ENCODE results near the gene ABCG1. TPM values are rescaled to one million over a fixed set of nuclear protein-coding genes. Genes with fewer than 3 reads are reported as not detected.

ABCG1 gene
- total RNA-seq, 1 donor from 2014 or later: 10.2 TPM

- DNase-seq (ENCODE audit: low spot score): no peak
- Mint-ChIP-seq H3K9me3 (no peaks in the 10 kb centered on the region), H3K4me1 (ENCODE audit: low read depth) (no peaks in the 10 kb centered on the region), H3K27ac (no peak overlapping the region), H3K36me3 (ENCODE audit: low read depth) (no peaks in the 10 kb centered on the region), H3K4me3 (no peak overlapping the region), H3K27me3 (ENCODE audit: insufficient read depth) (peaks cover 37% of the 10 kb centered on the region)
- intact Hi-C loops (cut with micrococcal nuclease): no loop called here
Observed at GRCh38 chr21:42324896-42325295, 106.0 kb downstream of the ABCG1 start.

DNA sequence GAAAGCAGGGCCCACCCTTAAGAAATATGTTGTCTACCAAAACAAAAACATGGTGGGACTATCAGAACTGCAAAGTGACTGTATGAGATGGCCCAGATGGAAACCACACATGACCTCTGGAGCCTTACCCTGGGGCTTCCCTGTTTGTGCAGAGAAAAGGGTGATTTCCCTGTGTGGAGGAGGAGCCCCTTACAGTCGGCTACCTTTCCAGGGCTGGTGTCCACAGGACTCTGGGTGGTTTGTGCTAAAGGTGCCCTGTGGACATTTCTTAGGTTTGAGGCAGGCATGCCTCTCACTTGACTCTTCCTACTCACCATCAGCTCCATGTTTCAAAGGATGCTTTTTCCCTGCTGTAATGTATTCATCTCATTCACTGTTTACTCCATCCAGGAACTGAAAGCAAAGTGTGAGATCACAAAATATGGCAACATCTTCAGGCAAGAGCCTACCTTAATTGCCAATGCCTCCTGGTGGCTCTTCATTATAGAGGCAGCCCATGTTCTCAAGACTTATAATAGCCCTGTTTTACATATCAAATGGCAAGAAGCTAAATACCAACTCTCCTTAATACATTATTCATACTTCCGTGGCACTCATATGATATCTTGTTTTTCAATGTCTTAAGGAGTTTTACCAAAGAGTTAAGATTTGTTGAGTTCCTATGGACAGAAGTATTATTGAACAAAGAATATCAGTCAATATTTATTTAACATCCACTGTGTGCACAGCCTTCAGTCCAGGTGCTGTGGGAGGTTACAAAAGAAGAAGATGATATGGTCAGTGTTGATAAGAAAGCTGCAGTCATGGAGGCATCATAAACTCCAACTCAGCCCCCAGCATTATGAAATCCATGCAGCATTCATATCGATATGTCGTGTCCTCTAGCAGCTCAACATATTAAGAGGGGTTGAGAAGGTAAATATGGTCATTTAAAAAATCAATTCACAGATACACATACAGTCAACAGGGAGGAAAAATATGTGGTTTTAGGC is 111.7 kb downstream of the ABCG1 start:
- H3K4me3 Mint-ChIP-seq: no peak overlapping the region
- H3K4me1 Mint-ChIP-seq (ENCODE audit: low read depth): no peaks in the 10 kb centered on the region
- H3K9me3 Mint-ChIP-seq: peaks cover 18% of the 10 kb centered on the region
- H3K27ac Mint-ChIP-seq: no peak overlapping the region
- DNase-seq (ENCODE audit: low spot score): no peak
- peaks cover 47% of the 10 kb centered on the region for H3K27me3 Mint-ChIP-seq (ENCODE audit: insufficient read depth)
- intact Hi-C loops (cut with micrococcal nuclease): no loop called here
- H3K36me3 Mint-ChIP-seq (ENCODE audit: low read depth): peaks cover 2% of the 10 kb centered on the region

DNA sequence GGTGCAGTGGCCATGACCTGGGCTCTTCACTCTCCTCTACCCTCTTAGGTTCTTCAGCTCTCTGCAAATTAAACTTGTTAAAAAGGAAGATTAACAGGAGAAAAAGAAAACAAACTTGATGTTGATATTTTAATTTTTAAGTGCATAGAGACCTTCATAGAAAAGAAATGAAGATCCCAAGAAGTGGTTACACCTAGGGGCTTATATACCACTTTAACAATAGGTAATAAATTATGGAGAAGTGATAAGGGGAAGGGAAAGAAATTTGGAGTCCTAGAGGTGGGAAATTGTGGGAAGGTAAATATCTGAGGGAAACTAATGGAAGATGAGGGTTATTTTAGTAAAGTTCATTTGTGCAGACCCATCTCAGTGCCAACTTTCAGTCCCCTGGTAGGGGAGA is 112.7 kb downstream of the ABCG1 start:
- Mint-ChIP-seq H3K27me3 (ENCODE audit: insufficient read depth) (peaks cover 48% of the 10 kb centered on the region), H3K4me1 (ENCODE audit: low read depth) (no peaks in the 10 kb centered on the region), H3K27ac (no peak overlapping the region), H3K4me3 (no peak overlapping the region), H3K36me3 (ENCODE audit: low read depth) (peaks cover 2% of the 10 kb centered on the region), H3K9me3 (peaks cover 18% of the 10 kb centered on the region)
- intact Hi-C loops (cut with micrococcal nuclease): no loop called here
- DNase-seq (ENCODE audit: low spot score): no peak

- Mint-ChIP-seq H3K9me3 (peaks cover 24% of the 10 kb centered on the region), H3K36me3 (ENCODE audit: low read depth) (peaks cover 2% of the 10 kb centered on the region), H3K4me1 (ENCODE audit: low read depth) (peaks cover 7% of the 10 kb centered on the region), H3K27ac (no peak overlapping the region), H3K27me3 (ENCODE audit: insufficient read depth) (peaks cover 51% of the 10 kb centered on the region), H3K4me3 (no peak overlapping the region)
- no peak for DNase-seq (ENCODE audit: low spot score)
- intact Hi-C loops (cut with micrococcal nuclease): no loop called here
Observed at GRCh38 chr21:42332557-42333317, 113.8 kb downstream of the ABCG1 start.

- no peak for DNase-seq (ENCODE audit: low spot score)
- H3K4me3 Mint-ChIP-seq: no peak overlapping the region
- H3K4me1 Mint-ChIP-seq (ENCODE audit: low read depth): peaks cover 12% of the 10 kb centered on the region
- peaks cover 2% of the 10 kb centered on the region for H3K36me3 Mint-ChIP-seq (ENCODE audit: low read depth)
- H3K27ac Mint-ChIP-seq: no peak overlapping the region
- peaks cover 19% of the 10 kb centered on the region for H3K9me3 Mint-ChIP-seq
- peaks cover 35% of the 10 kb centered on the region for H3K27me3 Mint-ChIP-seq (ENCODE audit: insufficient read depth)
- intact Hi-C loops (cut with micrococcal nuclease): loop anchor here (5.0 kb wide), 3 partner anchors 56 to 191 kb away; no protein-coding TSS in a partner anchor
Observed at GRCh38 chr21:42336054-42336453, 117.1 kb downstream of the ABCG1 start.

- intact Hi-C loops (cut with micrococcal nuclease): loop anchor here (5.0 kb wide), 3 partner anchors 55 to 190 kb away; no protein-coding TSS in a partner anchor
- Mint-ChIP-seq H3K27me3 (ENCODE audit: insufficient read depth) (peaks cover 30% of the 10 kb centered on the region), H3K27ac (no peak overlapping the region), H3K9me3 (peaks cover 7% of the 10 kb centered on the region), H3K36me3 (ENCODE audit: low read depth) (no peaks in the 10 kb centered on the region), H3K4me1 (ENCODE audit: low read depth) (peaks cover 12% of the 10 kb centered on the region), H3K4me3 (no peak overlapping the region)
- no peak for DNase-seq (ENCODE audit: low spot score)
Observed at GRCh38 chr21:42337276-42337675, 118.3 kb downstream of the ABCG1 start.

GRCh38 chr21:42337830-42338728 is 119.1 kb downstream of the ABCG1 start:
- Mint-ChIP-seq H3K27me3 (ENCODE audit: insufficient read depth) (peaks cover 28% of the 10 kb centered on the region), H3K27ac (peak overlapping the region; percentile 15), H3K4me3 (no peak overlapping the region), H3K9me3 (peaks cover 7% of the 10 kb centered on the region), H3K4me1 (ENCODE audit: low read depth) (peaks cover 12% of the 10 kb centered on the region), H3K36me3 (ENCODE audit: low read depth) (no peaks in the 10 kb centered on the region)
- DNase-seq (ENCODE audit: low spot score): peak; percentile 66
- intact Hi-C loops (cut with micrococcal nuclease): loop anchor here (1.0 to 5.0 kb wide), 4 partner anchors 54 to 189 kb away; no protein-coding TSS in a partner anchor

DNA sequence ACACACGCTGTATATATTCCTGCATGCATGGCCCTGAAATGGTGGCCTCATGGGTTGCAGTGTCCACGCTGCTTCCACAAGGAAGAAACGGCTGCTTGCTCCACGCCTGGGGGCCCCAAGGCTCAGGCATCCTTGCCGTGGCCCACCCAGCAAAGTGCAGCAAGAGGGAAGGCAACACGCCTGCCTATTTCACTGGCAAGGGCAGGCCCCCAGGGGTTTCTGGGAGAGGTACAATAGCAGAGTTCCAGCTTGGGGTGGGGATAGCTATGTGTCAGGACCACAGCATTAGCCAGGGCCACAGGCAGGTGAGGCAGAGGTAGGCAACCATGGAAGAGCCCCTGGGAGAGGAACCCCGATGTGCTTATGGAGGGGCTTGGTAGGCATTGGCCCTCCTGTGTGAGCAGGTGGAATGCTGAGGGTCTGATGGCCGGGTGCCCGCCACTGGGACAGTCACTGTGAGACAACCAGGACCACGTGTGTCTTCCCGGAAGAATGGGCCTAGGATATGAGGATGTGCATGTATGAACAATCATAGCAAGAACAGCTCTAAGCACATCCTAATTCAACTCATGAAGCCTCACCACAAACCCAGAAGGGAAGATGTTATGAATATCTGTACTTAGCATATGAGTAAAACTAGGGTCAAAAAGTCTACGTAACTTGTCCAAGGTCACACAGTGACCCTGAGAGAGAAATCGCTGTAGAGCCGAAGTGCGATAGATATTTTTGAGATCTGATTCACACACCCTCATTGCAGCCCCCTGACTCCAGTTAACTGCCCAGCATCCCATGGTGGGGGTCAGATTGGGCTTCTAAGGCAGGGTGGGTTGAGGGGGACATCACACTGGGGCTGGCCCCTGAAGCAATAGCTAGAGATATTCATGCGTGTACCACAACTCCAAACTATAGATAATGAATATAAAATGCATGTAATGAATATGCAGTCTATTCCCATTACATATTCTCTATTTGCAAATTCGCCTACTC is 120.1 kb downstream of the ABCG1 start:
- intact Hi-C loops (cut with micrococcal nuclease): loop anchor here (1.0 to 5.0 kb wide), 4 partner anchors 53 to 188 kb away; no protein-coding TSS in a partner anchor
- DNase-seq (ENCODE audit: low spot score): no peak
- Mint-ChIP-seq H3K27me3 (ENCODE audit: insufficient read depth) (peaks cover 24% of the 10 kb centered on the region), H3K9me3 (peaks cover 7% of the 10 kb centered on the region), H3K27ac (no peak overlapping the region), H3K36me3 (ENCODE audit: low read depth) (no peaks in the 10 kb centered on the region), H3K4me3 (no peak overlapping the region), H3K4me1 (ENCODE audit: low read depth) (peaks cover 12% of the 10 kb centered on the region)

GRCh38 chr21:42340187-42341050 is 121.5 kb downstream of the ABCG1 start:
- Mint-ChIP-seq H3K27me3 (ENCODE audit: insufficient read depth) (peaks cover 15% of the 10 kb centered on the region), H3K4me1 (ENCODE audit: low read depth) (peaks cover 12% of the 10 kb centered on the region), H3K27ac (no peak overlapping the region), H3K4me3 (no peak overlapping the region), H3K9me3 (peaks cover 7% of the 10 kb centered on the region), H3K36me3 (ENCODE audit: low read depth) (no peaks in the 10 kb centered on the region)
- DNase-seq (ENCODE audit: low spot score): no peak
- intact Hi-C loops (cut with micrococcal nuclease): no loop called here

DNA sequence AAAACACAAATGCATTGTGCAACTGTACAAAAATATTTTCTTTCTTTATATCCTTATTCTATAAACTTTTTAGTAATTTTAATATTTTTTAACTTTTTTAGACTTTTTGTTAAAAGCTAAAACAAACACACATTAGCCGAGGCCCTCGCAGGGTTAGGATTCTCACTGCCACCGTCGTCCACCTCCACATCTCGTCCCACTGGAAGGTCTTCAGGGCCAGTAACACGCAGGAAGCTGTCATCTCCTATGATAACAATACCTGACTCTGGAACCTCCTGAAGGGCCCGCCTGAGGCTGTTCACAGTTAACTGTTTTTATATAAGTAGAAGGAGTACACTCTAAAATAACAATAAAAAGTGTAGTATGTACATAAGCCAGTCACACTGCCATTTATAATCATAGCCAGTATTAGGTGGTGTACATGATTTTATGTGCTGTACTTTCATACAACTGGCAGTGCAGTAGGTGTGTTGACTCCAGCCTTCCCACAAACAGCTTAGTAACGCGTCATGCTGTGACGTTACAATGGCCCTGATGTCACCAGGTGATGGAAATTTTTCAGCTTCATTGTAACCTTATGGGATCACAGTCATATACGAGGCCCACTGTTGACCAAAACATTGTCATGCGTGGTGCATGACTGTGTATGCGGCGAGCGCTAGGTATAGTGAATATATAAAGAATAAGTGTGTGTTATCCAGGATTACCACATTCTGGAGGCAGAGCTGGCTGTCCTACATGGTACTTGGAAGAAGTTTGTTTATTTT is 123.0 kb downstream of the ABCG1 start:
- Mint-ChIP-seq H3K4me3 (no peak overlapping the region), H3K9me3 (peaks cover 7% of the 10 kb centered on the region), H3K27ac (no peak overlapping the region), H3K36me3 (ENCODE audit: low read depth) (no peaks in the 10 kb centered on the region), H3K27me3 (ENCODE audit: insufficient read depth) (peaks cover 7% of the 10 kb centered on the region), H3K4me1 (ENCODE audit: low read depth) (peaks cover 12% of the 10 kb centered on the region)
- intact Hi-C loops (cut with micrococcal nuclease): no loop called here
- DNase-seq (ENCODE audit: low spot score): no peak
